Rectal smooth muscle tissue (tissue), 1 donor: ENCODE results near the gene ALDOC.

Experiments used
- H3K27ac ChIP-seq: one replicate; pipeline ENCODE4 v1.7.0; 2013; ENCODE audit warnings: low read depth, low read length, inconsistent platforms
- H3K27me3 ChIP-seq: one replicate; pipeline ENCODE4 v1.7.0; 2013; ENCODE audit warnings: low read length; ENCODE audit not compliant: control insufficient read depth, insufficient read depth
- H3K36me3 ChIP-seq: one replicate; pipeline ENCODE4 v1.7.0; 2013; ENCODE audit warnings: low read length; ENCODE audit not compliant: control insufficient read depth, insufficient read depth
- H3K4me1 ChIP-seq: one replicate; pipeline ENCODE4 v1.7.0; 2013; ENCODE audit warnings: low read length; ENCODE audit not compliant: control insufficient read depth, insufficient read depth
- H3K4me3 ChIP-seq: one replicate; pipeline ENCODE4 v1.7.0; 2013; ENCODE audit warnings: low read length
- H3K9ac ChIP-seq: one replicate; pipeline ENCODE4 v1.7.0; 2013; ENCODE audit warnings: low read length

Gene ALDOC

GRCh38 chr17:28530926-28531325 is 45.8 kb downstream of the ALDOC start:
- Histone ChIP-seq H3K9ac (no peak overlapping the region), H3K4me3 (no peak overlapping the region), H3K27me3 (no peaks in the 10 kb centered on the region), H3K27ac (no peak overlapping the region), H3K36me3 (no peaks in the 10 kb centered on the region), H3K4me1 (no peaks in the 10 kb centered on the region)

- no peaks in the 10 kb centered on the region for H3K36me3 ChIP-seq
- H3K4me1 ChIP-seq = no peaks in the 10 kb centered on the region
- H3K4me3 ChIP-seq = no peak overlapping the region
- H3K9ac ChIP-seq = no peak overlapping the region
- H3K27ac ChIP-seq = no peak overlapping the region
- H3K27me3 ChIP-seq = no peaks in the 10 kb centered on the region
Observed at GRCh38 chr17:28530250-28530649, 46.4 kb downstream of the ALDOC start.

- H3K9ac ChIP-seq = no peak overlapping the region
- no peaks in the 10 kb centered on the region for H3K27me3 ChIP-seq
- no peaks in the 10 kb centered on the region for H3K36me3 ChIP-seq
- H3K4me1 ChIP-seq = no peaks in the 10 kb centered on the region
- H3K4me3 ChIP-seq = no peak overlapping the region
- H3K27ac ChIP-seq = no peak overlapping the region
Observed at GRCh38 chr17:28529013-28529400, 47.7 kb downstream of the ALDOC start.

DNA sequence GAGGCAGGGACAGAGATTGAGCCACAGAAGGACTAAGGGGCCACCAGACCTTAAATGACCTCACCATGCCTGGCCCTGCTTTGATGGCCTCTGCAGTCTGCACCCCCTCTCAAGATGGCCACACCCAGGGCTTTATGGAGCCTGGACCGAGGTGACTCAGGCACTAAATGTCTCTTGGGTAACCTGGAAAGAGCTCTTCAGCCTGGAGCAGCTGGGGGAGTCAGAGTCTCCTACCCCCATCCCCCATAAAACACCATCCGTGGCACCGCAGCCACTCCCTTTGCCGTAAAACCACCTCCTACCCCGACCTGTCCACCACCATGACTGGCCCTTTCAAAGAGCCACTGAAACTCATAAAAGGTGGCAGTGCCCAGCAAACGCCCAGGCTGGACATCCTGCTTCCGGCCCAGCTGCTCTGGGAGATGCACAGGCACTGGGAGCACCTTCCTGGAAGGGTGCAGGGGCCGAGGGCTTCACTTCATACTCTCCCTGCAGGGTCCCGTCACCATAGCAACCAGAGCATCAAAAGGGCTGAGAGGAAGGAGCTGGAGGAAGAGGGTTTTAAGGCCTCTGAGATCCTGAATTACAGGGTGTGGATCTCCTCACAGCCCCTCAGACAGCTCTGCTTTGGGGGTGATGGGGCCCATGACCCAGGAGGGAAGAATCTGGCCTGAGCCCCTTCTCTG is 48.2 kb downstream of the ALDOC start:
- no peaks in the 10 kb centered on the region for H3K36me3 ChIP-seq
- no peaks in the 10 kb centered on the region for H3K4me1 ChIP-seq
- no peak overlapping the region for H3K9ac ChIP-seq
- no peaks in the 10 kb centered on the region for H3K27me3 ChIP-seq
- no peak overlapping the region for H3K4me3 ChIP-seq
- H3K27ac ChIP-seq = no peak overlapping the region

DNA sequence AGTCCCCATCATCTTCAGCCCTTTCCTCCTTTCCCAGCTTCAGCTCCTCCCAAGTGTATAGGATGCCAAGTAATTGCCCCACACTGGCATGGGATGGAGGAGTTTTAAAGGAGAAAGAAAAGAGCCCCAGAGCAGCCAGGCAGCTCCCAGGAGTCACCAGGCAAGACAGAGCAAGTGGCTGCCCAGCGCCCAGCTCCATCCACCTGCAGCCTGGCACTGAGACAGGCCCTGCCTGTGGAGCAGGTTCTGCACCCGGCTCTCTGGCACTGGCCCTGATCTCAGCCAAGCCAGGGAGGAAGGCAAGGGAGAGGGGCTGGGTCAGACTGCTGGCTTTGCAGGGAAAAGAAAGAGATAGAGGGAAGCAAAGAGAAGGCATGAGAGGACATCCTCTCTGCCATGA is 48.8 kb downstream of the ALDOC start:
- no peak overlapping the region for H3K27ac ChIP-seq
- no peaks in the 10 kb centered on the region for H3K36me3 ChIP-seq

GRCh38 chr17:28527181-28527681 is 49.5 kb downstream of the ALDOC start:
- no peaks in the 10 kb centered on the region for H3K36me3 ChIP-seq
- H3K9ac ChIP-seq = no peak overlapping the region
- H3K4me1 ChIP-seq = no peaks in the 10 kb centered on the region
- H3K27me3 ChIP-seq = no peaks in the 10 kb centered on the region
- no peak overlapping the region for H3K4me3 ChIP-seq
- no peak overlapping the region for H3K27ac ChIP-seq

More for the DNA sequence above, 48.8 kb downstream of the ALDOC start:
- no peak overlapping the region for H3K4me3 ChIP-seq
- H3K27me3 ChIP-seq = no peaks in the 10 kb centered on the region
- no peaks in the 10 kb centered on the region for H3K4me1 ChIP-seq
- H3K9ac ChIP-seq = no peak overlapping the region

DNA sequence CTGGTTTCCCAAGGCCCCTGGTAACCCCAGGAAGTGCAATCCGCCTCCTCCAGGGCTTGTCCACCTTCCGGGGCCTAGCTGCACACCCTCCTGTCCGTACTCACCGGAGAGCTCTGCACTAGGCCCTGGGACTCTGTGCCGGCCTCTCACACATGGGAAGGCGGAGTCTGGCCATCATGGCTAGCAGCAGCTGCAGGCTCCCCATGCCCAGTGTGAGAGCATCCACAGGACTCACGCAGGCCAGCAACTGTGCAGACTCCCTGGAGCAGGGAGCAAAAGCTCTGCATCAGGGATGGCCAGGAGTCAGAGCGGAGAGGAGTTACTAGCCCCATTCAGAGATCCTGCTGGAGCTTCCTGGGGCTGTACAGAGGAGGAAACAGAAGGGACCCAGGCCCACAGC is 50.3 kb downstream of the ALDOC start:
- no peaks in the 10 kb centered on the region for H3K36me3 ChIP-seq
- H3K4me1 ChIP-seq = no peaks in the 10 kb centered on the region
- no peak overlapping the region for H3K4me3 ChIP-seq
- no peak overlapping the region for H3K27ac ChIP-seq
- H3K27me3 ChIP-seq = no peaks in the 10 kb centered on the region
- H3K9ac ChIP-seq = no peak overlapping the region

- no peak overlapping the region for H3K4me3 ChIP-seq
- no peak overlapping the region for H3K27ac ChIP-seq
- H3K27me3 ChIP-seq = no peaks in the 10 kb centered on the region
- H3K36me3 ChIP-seq = no peaks in the 10 kb centered on the region
- no peak overlapping the region for H3K9ac ChIP-seq
- H3K4me1 ChIP-seq = no peaks in the 10 kb centered on the region
Observed at GRCh38 chr17:28524476-28525424, 51.9 kb downstream of the ALDOC start.

GRCh38 chr17:28523876-28524275 is 52.8 kb downstream of the ALDOC start:
- H3K27me3 ChIP-seq = no peaks in the 10 kb centered on the region
- H3K9ac ChIP-seq = no peak overlapping the region
- H3K27ac ChIP-seq = no peak overlapping the region
- H3K4me1 ChIP-seq = no peaks in the 10 kb centered on the region
- no peak overlapping the region for H3K4me3 ChIP-seq
- H3K36me3 ChIP-seq = no peaks in the 10 kb centered on the region

GRCh38 chr17:28523186-28523585 is 53.5 kb downstream of the ALDOC start:
- H3K36me3 ChIP-seq = no peaks in the 10 kb centered on the region
- H3K9ac ChIP-seq = no peak overlapping the region
- no peaks in the 10 kb centered on the region for H3K4me1 ChIP-seq
- no peak overlapping the region for H3K4me3 ChIP-seq
- no peak overlapping the region for H3K27ac ChIP-seq
- H3K27me3 ChIP-seq = no peaks in the 10 kb centered on the region
